Mesodermal cell (in vitro differentiated cells): ENCODE measurements around the gene CDH23.

ENCODE experiments used
- H3K27ac ChIP-seq: 2 replicates; pipeline ENCODE4 v1.7.0; 2013; ENCODE audit warnings: mild to moderate bottlenecking, low read depth, low read length, moderate library complexity; ENCODE audit not compliant: severe bottlenecking
- H3K36me3 ChIP-seq: 2 replicates; pipeline ENCODE4 v1.7.1; 2013; ENCODE audit warnings: mild to moderate bottlenecking, low read length, moderate library complexity; ENCODE audit not compliant: control insufficient read depth, insufficient read depth
- H3K4me1 ChIP-seq: one replicate; pipeline ENCODE4 v1.7.1; 2013; ENCODE audit warnings: mild to moderate bottlenecking, low read length; ENCODE audit not compliant: insufficient read depth, control insufficient read depth, poor library complexity, severe bottlenecking
- H3K4me3 ChIP-seq: 2 replicates; pipeline ENCODE4 v1.7.0; 2013; ENCODE audit warnings: low read length, control low read depth, mild to moderate bottlenecking; ENCODE audit not compliant: insufficient read depth, poor library complexity, severe bottlenecking; ENCODE audit errors: extremely low read depth
- H3K9me3 ChIP-seq: 2 replicates; pipeline ENCODE4 v1.7.1; 2013; ENCODE audit warnings: mild to moderate bottlenecking, low read length, moderate library complexity; ENCODE audit not compliant: control insufficient read depth
- WGBS, 2 experiments: methylation state at CpG; one replicate each; pipeline ENCODE4 v1.1.5; 2013; ENCODE audit warnings: missing lambda C conversion rate in 2 of 2; ENCODE audit not compliant: insufficient coverage in 2 of 2; 5-methylcytosine and 5-hydroxymethylcytosine counted together

CDH23 gene

GRCh38 chr10:71517298-71518169, 120.8 kb downstream of the CDH23 start:
- 95% methylated on average over 14 of the region's 18 CpGs for WGBS, 2 experiments
- Histone ChIP-seq H3K9me3 (no peaks in the 10 kb centered on the region), H3K4me3 (no peak overlapping the region), H3K27ac (no peak overlapping the region), H3K36me3 (no peaks in the 10 kb centered on the region), H3K4me1 (peaks cover 22% of the 10 kb centered on the region)

GRCh38 chr10:71520042-71520441, 123.3 kb downstream of the CDH23 start:
- Histone ChIP-seq H3K9me3 (no peaks in the 10 kb centered on the region), H3K27ac (no peak overlapping the region), H3K36me3 (no peaks in the 10 kb centered on the region), H3K4me1 (peaks cover 18% of the 10 kb centered on the region), H3K4me3 (no peak overlapping the region)
- WGBS, 2 experiments, result 87 to 91% methylated on average over 8 of the region's 8 CpGs

- H3K27ac ChIP-seq, result no peak overlapping the region
- peaks cover 18% of the 10 kb centered on the region for H3K4me1 ChIP-seq
- H3K4me3 ChIP-seq, result no peak overlapping the region
- 73 to 76% methylated on average over 8 of the region's 14 CpGs for WGBS, 2 experiments
- H3K9me3 ChIP-seq, result no peaks in the 10 kb centered on the region
- H3K36me3 ChIP-seq, result no peaks in the 10 kb centered on the region
Observed at GRCh38 chr10:71521504-71522441, 125.1 kb downstream of the CDH23 start.

GRCh38 chr10:71522442-71523144, 125.9 kb downstream of the CDH23 start:
- peaks cover 18% of the 10 kb centered on the region for H3K4me1 ChIP-seq
- no peaks in the 10 kb centered on the region for H3K9me3 ChIP-seq
- no peak overlapping the region for H3K4me3 ChIP-seq
- 89% methylated on average over 3 of the region's 5 CpGs; no CpG with 5 or more reads in 1 of the 2 experiments for WGBS, 2 experiments
- no peak overlapping the region for H3K27ac ChIP-seq
- H3K36me3 ChIP-seq, result no peaks in the 10 kb centered on the region

- H3K4me1 ChIP-seq, result peaks cover 18% of the 10 kb centered on the region
- 93 to 98% methylated on average over 5 to 6 of the region's 6 CpGs for WGBS, 2 experiments
- no peaks in the 10 kb centered on the region for H3K9me3 ChIP-seq
- H3K36me3 ChIP-seq, result no peaks in the 10 kb centered on the region
- no peak overlapping the region for H3K27ac ChIP-seq
- no peak overlapping the region for H3K4me3 ChIP-seq
Observed at GRCh38 chr10:71523756-71524155, 127.0 kb downstream of the CDH23 start.

GRCh38 chr10:71525092-71525491, 128.4 kb downstream of the CDH23 start:
- 84 to 91% methylated on average over 4 to 5 of the region's 5 CpGs for WGBS, 2 experiments
- Histone ChIP-seq H3K27ac (no peak overlapping the region), H3K4me1 (peaks cover 18% of the 10 kb centered on the region), H3K9me3 (no peaks in the 10 kb centered on the region), H3K36me3 (no peaks in the 10 kb centered on the region), H3K4me3 (no peak overlapping the region)

GRCh38 chr10:71525721-71526120, 129.0 kb downstream of the CDH23 start:
- WGBS, 2 experiments, result 90 to 97% methylated on average over 5 of the region's 5 CpGs
- H3K4me1 ChIP-seq, result peaks cover 18% of the 10 kb centered on the region
- H3K27ac ChIP-seq, result no peak overlapping the region
- H3K4me3 ChIP-seq, result no peak overlapping the region
- no peaks in the 10 kb centered on the region for H3K9me3 ChIP-seq
- H3K36me3 ChIP-seq, result no peaks in the 10 kb centered on the region

GRCh38 chr10:71526653-71527052, 129.9 kb downstream of the CDH23 start:
- H3K4me1 ChIP-seq, result peaks cover 13% of the 10 kb centered on the region
- H3K4me3 ChIP-seq, result no peak overlapping the region
- 91 to 95% methylated on average over 8 to 10 of the region's 11 CpGs for WGBS, 2 experiments
- H3K27ac ChIP-seq, result no peak overlapping the region
- no peaks in the 10 kb centered on the region for H3K9me3 ChIP-seq
- H3K36me3 ChIP-seq, result no peaks in the 10 kb centered on the region

GRCh38 chr10:71527135-71527534, 130.4 kb downstream of the CDH23 start:
- no peak overlapping the region for H3K4me3 ChIP-seq
- no peaks in the 10 kb centered on the region for H3K9me3 ChIP-seq
- no peaks in the 10 kb centered on the region for H3K36me3 ChIP-seq
- 75 to 82% methylated on average over 9 to 11 of the region's 12 CpGs for WGBS, 2 experiments
- H3K4me1 ChIP-seq, result peaks cover 8% of the 10 kb centered on the region
- H3K27ac ChIP-seq, result no peak overlapping the region
